ENCODE data around the gene APPL1.
A peak's percentile ranks its signal among the peaks of the same experiment; 100 is the strongest.

APPL1 gene

GRCh38 chr3:57234613-57235575 lies 7.4 kb downstream of the APPL1 start:
- DNase-seq (ENCODE audit: extremely low spot score) = no peak
- ChIA-PET POLR2A (no interaction called here), CTCF (interaction anchor here (0.7 kb wide), 2 partner anchors 25 to 435 kb away, joined by 3 to 4 read pairs; no protein-coding TSS in a partner anchor)
- no peak for TF ChIP-seq CTBP1 (IDR thresholded peaks at IDR 0.05; ENCODE audit: borderline replicate concordance)
- no peak for TF ChIP-seq FOXK2 (IDR thresholded peaks at IDR 0.05)
- TF ChIP-seq PKNOX1 (IDR thresholded peaks at IDR 0.05) = no peak
- no peak for TF ChIP-seq ARNT (IDR thresholded peaks at IDR 0.05)
- no peak for TF ChIP-seq SUZ12 (IDR thresholded peaks at IDR 0.05)
- no peak for TF ChIP-seq HDGF (IDR thresholded peaks at IDR 0.05; ENCODE audit: borderline replicate concordance)
- no peak for TF ChIP-seq TARDBP (IDR thresholded peaks at IDR 0.05)
- TF ChIP-seq FOXA1 (IDR thresholded peaks at IDR 0.05) = no peak
- no peak for TF ChIP-seq SP1 (IDR thresholded peaks at IDR 0.05)
- TF ChIP-seq BHLHE40 (IDR thresholded peaks at IDR 0.05; ENCODE audit: borderline replicate concordance) = no peak
- TF ChIP-seq LEF1 (IDR thresholded peaks at IDR 0.05; ENCODE audit: borderline replicate concordance) = no peak
- no peak for TF ChIP-seq FOXM1 (IDR thresholded peaks at IDR 0.05; ENCODE audit: borderline replicate concordance)
- TF ChIP-seq NFRKB (IDR thresholded peaks at IDR 0.05) = no peak
- no peak for TF ChIP-seq ZNF384 (IDR thresholded peaks at IDR 0.05)
- no peak for TF ChIP-seq L3MBTL2 (conservative IDR thresholded peaks at IDR 0.05)
- TF ChIP-seq ELF4 (IDR thresholded peaks at IDR 0.05) = no peak

DNA sequence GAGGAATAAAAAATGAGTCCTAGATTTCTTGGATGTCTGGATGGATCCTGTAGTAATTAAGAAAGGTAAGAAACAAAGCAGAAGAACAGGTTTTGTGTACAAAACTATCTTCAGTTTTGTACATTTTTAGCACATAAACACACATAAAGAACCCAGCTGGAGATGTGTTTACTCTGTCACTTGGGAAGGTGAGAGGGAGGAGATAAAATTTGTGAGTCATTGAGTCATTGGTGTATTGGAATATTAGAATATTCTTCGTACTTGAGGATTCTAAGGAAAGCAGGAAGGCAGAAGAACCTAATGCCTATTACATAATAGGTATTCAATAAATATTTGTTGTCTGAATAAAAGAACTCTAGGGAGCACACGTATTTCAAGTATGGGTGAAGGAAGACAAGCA lies 17.4 kb downstream of the APPL1 start:
- CTCF ChIA-PET = no interaction called here

DNA sequence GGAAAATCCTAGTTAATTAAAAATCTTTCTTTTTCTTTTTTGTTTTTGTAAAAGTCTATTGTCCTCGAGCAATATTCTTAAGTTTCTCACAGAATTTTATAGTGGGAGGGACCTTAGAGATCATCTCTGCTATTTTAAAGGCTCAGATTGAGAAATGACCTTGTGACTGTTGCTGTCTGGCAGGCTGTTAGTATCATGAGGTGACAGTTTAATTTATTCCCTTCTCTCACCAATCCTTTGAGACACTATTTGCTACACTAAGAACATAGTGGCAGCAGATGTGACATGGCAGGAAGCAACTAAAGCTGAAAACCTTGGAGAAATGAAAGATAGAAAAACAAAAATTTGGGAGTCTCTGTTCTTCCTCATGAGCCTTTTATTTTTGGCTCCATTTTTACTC lies 24.9 kb downstream of the APPL1 start:
- peak; percentile 65 for TF ChIP-seq PKNOX1 (IDR thresholded peaks at IDR 0.05)
- no peak for TF ChIP-seq ZNF384 (IDR thresholded peaks at IDR 0.05)
- ChIA-PET CTCF (no interaction called here), POLR2A (no interaction called here)
- no peak for DNase-seq (ENCODE audit: extremely low spot score)

More for the DNA sequence above, 17.4 kb downstream of the APPL1 start:
- POLR2A ChIA-PET = no interaction called here
- TF ChIP-seq SUZ12 (IDR thresholded peaks at IDR 0.05) = no peak
- no peak for DNase-seq (ENCODE audit: extremely low spot score)

GRCh38 chr3:57256844-57257243 lies 29.3 kb downstream of the APPL1 start:
- TF ChIP-seq ZNF384 (IDR thresholded peaks at IDR 0.05) = no peak
- TF ChIP-seq FOXM1 (IDR thresholded peaks at IDR 0.05; ENCODE audit: borderline replicate concordance) = no peak
- TF ChIP-seq TARDBP (IDR thresholded peaks at IDR 0.05) = no peak
- DNase-seq (ENCODE audit: extremely low spot score) = no peak
- CTCF ChIA-PET = no interaction called here
- POLR2A ChIA-PET = interaction anchor here (0.6 kb wide), 1 partner anchor 93 kb away, joined by 3 read pairs; no protein-coding TSS in a partner anchor

- CTCF ChIA-PET = interaction anchor here (0.6 kb wide), 1 partner anchor 241 kb away, joined by 3 read pairs; no protein-coding TSS in a partner anchor
- POLR2A ChIA-PET = interaction anchor here (0.9 kb wide), 1 partner anchor 30 kb away, joined by 3 read pairs; no protein-coding TSS in a partner anchor
- no peak for DNase-seq (ENCODE audit: extremely low spot score)
- no peak for TF ChIP-seq BHLHE40 (IDR thresholded peaks at IDR 0.05; ENCODE audit: borderline replicate concordance)
- TF ChIP-seq ZNF384 (IDR thresholded peaks at IDR 0.05) = no peak
- TF ChIP-seq FOXK2 (IDR thresholded peaks at IDR 0.05) = no peak
- no peak for TF ChIP-seq PKNOX1 (IDR thresholded peaks at IDR 0.05)
These were observed 30.1 kb downstream of the APPL1 start for GRCh38 chr3:57257678-57258077.

DNA sequence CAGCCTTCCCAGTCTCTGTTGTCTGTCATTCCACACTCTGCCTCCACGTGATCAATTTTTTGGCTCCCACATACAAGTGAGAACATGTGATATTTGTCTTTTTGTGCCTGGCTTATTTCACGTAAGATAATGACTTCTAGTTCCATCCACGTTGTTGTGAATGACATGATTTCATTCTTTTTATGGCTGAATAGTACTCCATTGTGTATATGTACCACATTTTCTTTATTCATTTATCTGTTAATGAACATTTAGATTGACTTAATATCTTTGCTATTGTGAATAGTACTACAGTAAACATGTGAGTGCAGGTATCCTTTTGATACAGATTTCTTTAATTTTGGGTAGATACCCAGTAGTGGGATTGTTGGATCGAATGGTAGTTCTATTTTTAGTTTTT lies 33.6 kb downstream of the APPL1 start:
- TF ChIP-seq ELF4 (IDR thresholded peaks at IDR 0.05) (no peak), NFRKB (IDR thresholded peaks at IDR 0.05) (no peak), CTBP1 (IDR thresholded peaks at IDR 0.05; ENCODE audit: borderline replicate concordance) (no peak), FOXM1 (IDR thresholded peaks at IDR 0.05; ENCODE audit: borderline replicate concordance) (no peak), FOXK2 (IDR thresholded peaks at IDR 0.05) (no peak), SP1 (IDR thresholded peaks at IDR 0.05) (no peak), PKNOX1 (IDR thresholded peaks at IDR 0.05) (no peak), ZNF384 (IDR thresholded peaks at IDR 0.05) (no peak), TARDBP (IDR thresholded peaks at IDR 0.05) (no peak)
- no peak for DNase-seq (ENCODE audit: extremely low spot score)
- ChIA-PET CTCF (no interaction called here), POLR2A (no interaction called here)

Data from HEK293T (cell line).